HCT116 (cell line): Measurements from ENCODE around the gene CFAP43. TPM values are rescaled to one million over a fixed set of nuclear protein-coding genes. Genes with fewer than 3 reads are reported as not detected.

Experiments
- ATAC-seq: fragments of 200-7000 bp; cut with Tn5 transposase; 2 replicates; pipeline ENCODE4 v1.9.1; 2020; ENCODE audit warnings: mild to moderate bottlenecking, moderate library complexity
- BruUV-seq: library from RNA; stranded (reverse); fragments of 400-500 nt; replicated peaks from 2 replicates; lab custom pipeline; 2021; lab: Mats Ljungman, UMichigan
- CTCF ChIA-PET: fragments of 300-600 bp; sonication (Branson Sonifier 250); formaldehyde crosslinking; loops from one replicate; lab custom pipeline; 2021; ENCODE audit warnings: antibody characterized with exemption; lab: Charles Lee
- POLR2A ChIA-PET: fragments of 300-600, 350-600 bp; sonication (Branson Sonifier 250); formaldehyde crosslinking; loops from one replicate; lab custom pipeline; 2021; ENCODE audit warnings: antibody characterized with exemption; lab: Charles Lee
- RAD21 ChIA-PET, 2 experiments: fragments of 300-600 bp; sonication (Branson Sonifier 250); formaldehyde crosslinking; loops; one replicate each; lab custom pipeline; 2023; ENCODE audit warnings: low total read pairs in 2 of 2; ENCODE audit not compliant: uncharacterized antibody in 2 of 2, unreplicated experiment in 2 of 2, low non-redundant PET in 1 of 2; lab: Charles Lee
- DNase-seq: peaks from one replicate; pipeline ENCODE4 v3.0.0-alpha.2; 2010; ENCODE audit warnings: low read depth, low spot score
- H2AFZ ChIP-seq: fragments of 200-600 bp; shearing (Covaris generic), sonication (generic); 2 replicates; pipeline ENCODE4 v1.6.1; 2017; ENCODE audit warnings: low read depth, mixed run types, mixed read lengths, antibody characterized with exemption, low read length; ENCODE audit not compliant: poor library complexity, severe bottlenecking
- H3K27ac ChIP-seq: 2 replicates; pipeline ENCODE4 v1.5.1; 2012; ENCODE audit warnings: low read depth, low read length
- H3K27me3 ChIP-seq: fragments of 200-600 bp; sonication (generic); 2 replicates; pipeline ENCODE4 v1.6.1; 2016; ENCODE audit warnings: mixed run types, low read length, mixed read lengths; ENCODE audit not compliant: insufficient read depth
- H3K36me3 ChIP-seq, 2 experiments: fragments of 200-500 bp in 1 of 2; fragments of 200-600 bp in 1 of 2; sonication (Bioruptor generic) in 1 of 2; sonication (generic) in 1 of 2; 2 replicates each; pipeline versions ENCODE4 v1.5.1 to v1.6.1; 2014 to 2016; ENCODE audit warnings: low read length in 2 of 2, inconsistent platforms in 1 of 2, mixed read lengths in 1 of 2, mixed run types in 1 of 2; ENCODE audit not compliant: insufficient read depth in 2 of 2, control insufficient read depth in 1 of 2
- H3K4me1 ChIP-seq, 2 experiments: fragments of 200-600 bp in 1 of 2; sonication (generic) in 1 of 2; 2 replicates each; pipeline versions ENCODE4 v1.5.1 to v1.6.1; 2012 to 2017; ENCODE audit warnings: low read length in 2 of 2, inconsistent platforms in 1 of 2, mild to moderate bottlenecking in 1 of 2, mixed read lengths in 1 of 2, mixed run types in 1 of 2, moderate library complexity in 1 of 2; ENCODE audit not compliant: insufficient read depth in 2 of 2, control insufficient read depth in 1 of 2
- H3K4me2 ChIP-seq: fragments of 200-600 bp; sonication (generic); 2 replicates; pipeline ENCODE4 v1.6.1; 2017; ENCODE audit warnings: mixed run types, low read length, mixed read lengths
- H3K4me3 ChIP-seq, 2 experiments: fragments of 200-600 bp in 1 of 2; sonication (generic) in 1 of 2; replicated peaks in 1 of 2; 2 replicates each; pipeline ENCODE4 v1.5.1; 2011 to 2016; ENCODE audit warnings: low read length in 2 of 2, control low read depth in 1 of 2, low read depth in 1 of 2, mild to moderate bottlenecking in 1 of 2, mixed read lengths in 1 of 2, mixed run types in 1 of 2
- H3K79me2 ChIP-seq: fragments of 200-600 bp; sonication (generic); 2 replicates; pipeline ENCODE4 v1.6.1; 2017; ENCODE audit warnings: mild to moderate bottlenecking, mixed run types, low read length, moderate library complexity, mixed read lengths; ENCODE audit not compliant: insufficient read depth
- H3K9ac ChIP-seq: fragments of 200-600 bp; sonication (generic); 2 replicates; pipeline ENCODE4 v1.6.1; 2016; ENCODE audit warnings: low read length, mixed read lengths
- H3K9me2 ChIP-seq: fragments of 200-600 bp; sonication (generic), shearing (Covaris generic); 2 replicates; pipeline ENCODE4 v1.6.1; 2017; ENCODE audit warnings: mixed run types, mild to moderate bottlenecking, moderate library complexity; ENCODE audit not compliant: insufficient read depth
- H3K9me3 ChIP-seq, 2 experiments: fragments of 200-500 bp in 1 of 2; fragments of 200-600 bp in 1 of 2; sonication (Bioruptor generic) in 1 of 2; sonication (generic) in 1 of 2; 2 replicates each; pipeline ENCODE4 v1.6.1; 2014 to 2017; ENCODE audit warnings: low read length in 2 of 2, mixed read lengths in 2 of 2, inconsistent platforms in 1 of 2, low read depth in 1 of 2, mild to moderate bottlenecking in 1 of 2, mixed run types in 1 of 2, moderate library complexity in 1 of 2; ENCODE audit not compliant: control insufficient read depth in 1 of 2, insufficient read depth in 1 of 2
- H4K20me1 ChIP-seq: fragments of 200-600 bp; sonication (generic), shearing (Covaris generic); 2 replicates; pipeline ENCODE4 v1.6.1; 2017; ENCODE audit warnings: mixed run types, mild to moderate bottlenecking, moderate library complexity; ENCODE audit not compliant: insufficient read depth
- CBX3 ChIP-seq: IDR thresholded peaks from 2 replicates; pipeline ENCODE4 v1.6.1; 2012; ENCODE audit warnings: low read depth
- CEBPB ChIP-seq: IDR thresholded peaks from 2 replicates; pipeline ENCODE4 v1.6.1; 2012; ENCODE audit warnings: low read depth
- EGR1 ChIP-seq: IDR thresholded peaks from 2 replicates; pipeline ENCODE4 v1.6.1; 2012; ENCODE audit warnings: low read depth
- ELF1 ChIP-seq: IDR thresholded peaks from 2 replicates; pipeline ENCODE4 v1.6.1; 2012; ENCODE audit warnings: low read depth, borderline replicate concordance
- EZH2 ChIP-seq: fragments of 200-600 bp; sonication (generic); IDR thresholded peaks from 2 replicates; pipeline ENCODE4 v1.6.1; 2017; ENCODE audit warnings: antibody characterized with exemption, mixed run types
- EZH2phosphoT487 ChIP-seq: fragments of 200-600 bp; IDR thresholded peaks from 2 replicates; pipeline ENCODE4 v1.6.1; 2018; ENCODE audit warnings: antibody characterized with exemption, borderline replicate concordance
- JUND ChIP-seq: IDR thresholded peaks from 2 replicates; pipeline ENCODE4 v1.6.1; 2012
- POLR2A ChIP-seq: IDR thresholded peaks from 2 replicates; pipeline ENCODE4 v1.7.0; 2011; ENCODE audit warnings: borderline replicate concordance; ENCODE audit not compliant: insufficient read depth, insufficient read length; ENCODE audit errors: extremely low read depth
- POLR2AphosphoS5 ChIP-seq: IDR thresholded peaks from 2 replicates; pipeline ENCODE4 v1.6.1; 2011; ENCODE audit warnings: mild to moderate bottlenecking, low read depth, low read length, moderate library complexity
- RAD21 ChIP-seq: IDR thresholded peaks from 2 replicates; pipeline ENCODE4 v1.6.1; 2012; ENCODE audit warnings: low read depth, mild to moderate bottlenecking
- REST ChIP-seq: IDR thresholded peaks from 2 replicates; pipeline ENCODE4 v1.6.1; 2012; ENCODE audit warnings: low read depth
- SIN3A ChIP-seq: IDR thresholded peaks from 2 replicates; pipeline ENCODE4 v1.6.1; 2012; ENCODE audit warnings: low read depth
- SP1 ChIP-seq: IDR thresholded peaks from 2 replicates; pipeline ENCODE4 v1.6.1; 2012; ENCODE audit warnings: low read depth
- SRF ChIP-seq: IDR thresholded peaks from 2 replicates; pipeline ENCODE4 v1.6.1; 2012; ENCODE audit warnings: low read depth
- TCF7L2 ChIP-seq: IDR thresholded peaks from 2 replicates; pipeline ENCODE4 v1.7.0; 2011; ENCODE audit warnings: borderline replicate concordance, inconsistent platforms; ENCODE audit not compliant: insufficient read depth, insufficient read length; ENCODE audit errors: extremely low read depth
- YY1 ChIP-seq: IDR thresholded peaks from 2 replicates; pipeline ENCODE4 v1.6.1; 2011; ENCODE audit warnings: low read length, low read depth, moderate library complexity, mild to moderate bottlenecking; ENCODE audit not compliant: insufficient replicate concordance; ENCODE audit errors: extremely low read depth
- ZBTB33 ChIP-seq: IDR thresholded peaks from 2 replicates; pipeline ENCODE4 v1.6.1; 2011; ENCODE audit warnings: mild to moderate bottlenecking, low read length, moderate library complexity; ENCODE audit not compliant: insufficient replicate concordance; ENCODE audit errors: extremely low read depth
- ZFX ChIP-seq: fragments of 450-650 bp; IDR thresholded peaks from 2 replicates; pipeline ENCODE4 v1.6.1; 2017
- intact Hi-C: fragments of 100-400 bp; cut with micrococcal nuclease; formaldehyde crosslinking; loops from 2 replicates; pipeline ENCODE4 v1.10.0; 2022
- total RNA-seq: library from RNA; stranded (reverse); gene quantifications from one replicate; pipeline ENCODE4 v1.2.1, GENCODE V29; 2021; ENCODE audit not compliant: unreplicated experiment
- TF ChIP-seq, protein P1 (sequence below), 3 experiments: fragments of 200-600 bp in 1 of 3; sonication (generic) in 1 of 3; IDR thresholded peaks in 2 of 3; conservative IDR thresholded peaks in 1 of 3; 2 replicates each; pipeline ENCODE4 v1.5.1; 2012 to 2017; ENCODE audit warnings: low read depth in 2 of 3, low read length in 2 of 3, antibody characterized with exemption in 1 of 3, borderline replicate concordance in 1 of 3, control low read depth in 1 of 3, mild to moderate bottlenecking in 1 of 3, mixed read lengths in 1 of 3, mixed run types in 1 of 3, moderate library complexity in 1 of 3; ENCODE audit not compliant: insufficient read depth in 1 of 3
- TF ChIP-seq, protein P2 (sequence below): IDR thresholded peaks from 2 replicates; pipeline ENCODE4 v1.6.1; 2012

The CFAP43 gene
- total RNA-seq, 1 experiment from 2014 or later = 4.0 TPM

GRCh38 chr10:104199567-104199966, 32.6 kb downstream of the CFAP43 start:
- BruUV-seq = no TSS peak
- POLR2A ChIA-PET = no interaction called here
- TF ChIP-seq CEBPB (no peak), JUND (no peak), SP1 (no peak), SRF (no peak), YY1 (no peak), EGR1 (no peak), ZFX (no peak), REST (no peak), EZH2 (no peak), RAD21 (no peak), ZBTB33 (no peak), ELF1 (no peak), POLR2A (no peak), POLR2AphosphoS5 (no peak), EZH2phosphoT487 (no peak), SIN3A (no peak), CBX3 (no peak), TCF7L2 (no peak)
- TF ChIP-seq, protein P1, sequence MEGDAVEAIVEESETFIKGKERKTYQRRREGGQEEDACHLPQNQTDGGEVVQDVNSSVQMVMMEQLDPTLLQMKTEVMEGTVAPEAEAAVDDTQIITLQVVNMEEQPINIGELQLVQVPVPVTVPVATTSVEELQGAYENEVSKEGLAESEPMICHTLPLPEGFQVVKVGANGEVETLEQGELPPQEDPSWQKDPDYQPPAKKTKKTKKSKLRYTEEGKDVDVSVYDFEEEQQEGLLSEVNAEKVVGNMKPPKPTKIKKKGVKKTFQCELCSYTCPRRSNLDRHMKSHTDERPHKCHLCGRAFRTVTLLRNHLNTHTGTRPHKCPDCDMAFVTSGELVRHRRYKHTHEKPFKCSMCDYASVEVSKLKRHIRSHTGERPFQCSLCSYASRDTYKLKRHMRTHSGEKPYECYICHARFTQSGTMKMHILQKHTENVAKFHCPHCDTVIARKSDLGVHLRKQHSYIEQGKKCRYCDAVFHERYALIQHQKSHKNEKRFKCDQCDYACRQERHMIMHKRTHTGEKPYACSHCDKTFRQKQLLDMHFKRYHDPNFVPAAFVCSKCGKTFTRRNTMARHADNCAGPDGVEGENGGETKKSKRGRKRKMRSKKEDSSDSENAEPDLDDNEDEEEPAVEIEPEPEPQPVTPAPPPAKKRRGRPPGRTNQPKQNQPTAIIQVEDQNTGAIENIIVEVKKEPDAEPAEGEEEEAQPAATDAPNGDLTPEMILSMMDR (IDR thresholded peaks at IDR 0.05 in 2 of 3, conservative IDR thresholded peaks at IDR 0.05 in 1 of 3; ENCODE audit: borderline replicate concordance in 1 of 3, insufficient read depth in 1 of 3, low read depth in 2 of 3, low read length in 2 of 3) = no peak
- TF ChIP-seq, protein P2, sequence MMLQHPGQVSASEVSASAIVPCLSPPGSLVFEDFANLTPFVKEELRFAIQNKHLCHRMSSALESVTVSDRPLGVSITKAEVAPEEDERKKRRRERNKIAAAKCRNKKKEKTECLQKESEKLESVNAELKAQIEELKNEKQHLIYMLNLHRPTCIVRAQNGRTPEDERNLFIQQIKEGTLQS = no peak

More at GRCh38 chr10:104199567-104199966, 32.6 kb downstream of the CFAP43 start:
- Histone ChIP-seq H3K4me2 (no peak overlapping the region), H3K79me2 (no peaks in the 10 kb centered on the region), H3K9me3 (no peaks in the 10 kb centered on the region), H4K20me1 (no peaks in the 10 kb centered on the region), H3K36me3 (no peaks in the 10 kb centered on the region), H3K4me3 (no peak overlapping the region), H2AFZ (no peak overlapping the region), H3K27me3 (no peaks in the 10 kb centered on the region), H3K9ac (no peak overlapping the region), H3K9me2 (no peaks in the 10 kb centered on the region; the same call in 1 of the 2 replicates), H3K4me1 (peaks cover 10 to 13% of the 10 kb centered on the region in 2 experiments), H3K27ac (no peak overlapping the region)
- RAD21 ChIA-PET = no interaction called here
- no peak for ATAC-seq
- DNase-seq = no peak
- CTCF ChIA-PET = interaction anchor here (1.4 kb wide), 1 partner anchor 61 kb away, joined by 3 read pairs; no protein-coding TSS in a partner anchor
- intact Hi-C loops = no loop called here
